Hepatocyte (in vitro differentiated cells): Measurements from ENCODE around the gene SNTG2. TPM values are rescaled to one million over a fixed set of nuclear protein-coding genes. Genes with fewer than 3 reads are reported as not detected.

Experiments used
- DNase-seq: peaks from one replicate; pipeline ENCODE4 v3.0.0-alpha.2; 2016; ENCODE audit warnings: low spot score
- H2AFZ ChIP-seq: fragments of 200-600 bp; sonication (generic); 2 replicates; pipeline ENCODE4 v1.6.0; 2016; ENCODE audit warnings: antibody characterized with exemption, mild to moderate bottlenecking
- H3K27ac ChIP-seq: fragments of 200-600 bp; sonication (generic); 2 replicates; pipeline ENCODE4 v1.5.1; 2016; ENCODE audit warnings: mild to moderate bottlenecking
- H3K27me3 ChIP-seq: fragments of 200-600 bp; sonication (generic); 2 replicates; pipeline ENCODE4 v1.6.1; 2016
- H3K36me3 ChIP-seq: fragments of 200-600 bp; sonication (generic); replicated peaks from 2 replicates; pipeline ENCODE4 v1.5.1; 2016; ENCODE audit warnings: low read depth; ENCODE audit not compliant: insufficient read depth
- H3K4me1 ChIP-seq: fragments of 200-600 bp; sonication (generic); 2 replicates; pipeline ENCODE4 v1.5.1; 2016; ENCODE audit warnings: mild to moderate bottlenecking, moderate library complexity; ENCODE audit not compliant: insufficient read depth
- H3K4me2 ChIP-seq: fragments of 200-600 bp; sonication (generic); 2 replicates; pipeline ENCODE4 v1.6.0; 2016
- H3K4me3 ChIP-seq: fragments of 200-600 bp; sonication (generic); 2 replicates; pipeline ENCODE4 v1.5.1; 2016; ENCODE audit warnings: mild to moderate bottlenecking
- H3K79me2 ChIP-seq: fragments of 200-600 bp; sonication (generic); 2 replicates; pipeline ENCODE4 v1.6.0; 2017; ENCODE audit warnings: mild to moderate bottlenecking
- H3K9me2 ChIP-seq: fragments of 200-600 bp; sonication (generic); replicated peaks from 2 replicates; pipeline ENCODE4 v1.6.0; 2017; ENCODE audit warnings: mild to moderate bottlenecking; ENCODE audit not compliant: insufficient read depth
- H3K9me3 ChIP-seq: fragments of 200-600 bp; sonication (generic); 2 replicates; pipeline ENCODE4 v1.5.1; 2016; ENCODE audit warnings: low read depth, mild to moderate bottlenecking
- H4K20me1 ChIP-seq: fragments of 200-600 bp; sonication (generic); 2 replicates; pipeline ENCODE4 v1.6.0; 2016; ENCODE audit warnings: mild to moderate bottlenecking; ENCODE audit not compliant: insufficient read depth, poor library complexity, severe bottlenecking
- EZH2 ChIP-seq: fragments of 200-600 bp; sonication (generic); IDR thresholded peaks from 2 replicates; pipeline ENCODE4 v1.6.1; 2016; ENCODE audit warnings: antibody characterized with exemption, mild to moderate bottlenecking, borderline replicate concordance
- EZH2phosphoT487 ChIP-seq: fragments of 200-600 bp; sonication (generic); IDR thresholded peaks from one replicate; pipeline ENCODE4 v1.6.1; 2018; ENCODE audit warnings: antibody characterized with exemption, mild to moderate bottlenecking, low read depth, moderate library complexity; ENCODE audit not compliant: unreplicated experiment, severe bottlenecking
- WGBS: methylation state at CpG from one replicate; pipeline ENCODE4 v1.1.6; 2016; ENCODE audit warnings: low lambda C conversion rate; ENCODE audit errors: missing lambda C conversion rate; 5-methylcytosine and 5-hydroxymethylcytosine counted together
- polyA plus RNA-seq: library from polyadenylated mRNA; unstranded; fragments of >200 nt; fragmentation: Nextera tagmentation; extraction: Ambion mirVana; gene quantifications from 2 replicates; pipeline ENCODE4 v1.2.1, GENCODE V29; 2016
- total RNA-seq: library from RNA; depleted of rRNA; stranded (reverse); fragments of >200 nt; gene quantifications from 2 replicates; pipeline ENCODE4 v1.2.3, GENCODE V29; 2014
- TF ChIP-seq, protein P1 (sequence below): fragments of 200-600 bp; sonication (generic); IDR thresholded peaks from 2 replicates; pipeline ENCODE4 v1.5.1; 2016; ENCODE audit warnings: antibody characterized with exemption, mild to moderate bottlenecking; ENCODE audit not compliant: poor library complexity

SNTG2 gene
- total and polyA plus RNA-seq, 2 experiments from 2014 or later: not detected

DNA sequence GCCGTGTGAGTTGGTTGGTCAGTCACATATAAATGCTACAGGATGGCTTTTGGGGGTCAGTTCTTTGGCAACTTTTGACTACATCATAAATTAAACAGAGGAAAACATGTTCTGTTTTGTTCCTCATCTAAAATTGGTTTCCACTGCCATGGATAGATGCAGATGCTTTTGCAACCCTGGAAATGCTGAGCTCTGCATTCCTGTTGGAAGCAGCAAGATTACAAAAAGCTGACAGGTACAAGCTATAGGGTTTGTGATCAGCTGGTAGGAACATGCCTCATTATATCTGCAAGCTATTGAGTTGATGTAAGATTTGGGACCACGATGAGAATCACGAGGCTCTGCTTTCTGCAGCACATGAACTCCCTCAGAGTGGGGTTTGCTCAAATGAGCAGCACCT is 255.2 kb downstream of the SNTG2 start:
- H3K79me2 ChIP-seq: no peaks in the 10 kb centered on the region
- no peak for DNase-seq
- no peaks in the 10 kb centered on the region for H4K20me1 ChIP-seq
- H3K4me2 ChIP-seq: no peak overlapping the region
- no peak overlapping the region for H3K4me3 ChIP-seq
- no peak overlapping the region for H2AFZ ChIP-seq
- H3K27ac ChIP-seq: no peak overlapping the region
- H3K27me3 ChIP-seq: no peaks in the 10 kb centered on the region
- H3K36me3 ChIP-seq: no peaks in the 10 kb centered on the region
- H3K9me3 ChIP-seq: no peaks in the 10 kb centered on the region
- H3K9me2 ChIP-seq: no peaks in the 10 kb centered on the region
- TF ChIP-seq, protein P1, sequence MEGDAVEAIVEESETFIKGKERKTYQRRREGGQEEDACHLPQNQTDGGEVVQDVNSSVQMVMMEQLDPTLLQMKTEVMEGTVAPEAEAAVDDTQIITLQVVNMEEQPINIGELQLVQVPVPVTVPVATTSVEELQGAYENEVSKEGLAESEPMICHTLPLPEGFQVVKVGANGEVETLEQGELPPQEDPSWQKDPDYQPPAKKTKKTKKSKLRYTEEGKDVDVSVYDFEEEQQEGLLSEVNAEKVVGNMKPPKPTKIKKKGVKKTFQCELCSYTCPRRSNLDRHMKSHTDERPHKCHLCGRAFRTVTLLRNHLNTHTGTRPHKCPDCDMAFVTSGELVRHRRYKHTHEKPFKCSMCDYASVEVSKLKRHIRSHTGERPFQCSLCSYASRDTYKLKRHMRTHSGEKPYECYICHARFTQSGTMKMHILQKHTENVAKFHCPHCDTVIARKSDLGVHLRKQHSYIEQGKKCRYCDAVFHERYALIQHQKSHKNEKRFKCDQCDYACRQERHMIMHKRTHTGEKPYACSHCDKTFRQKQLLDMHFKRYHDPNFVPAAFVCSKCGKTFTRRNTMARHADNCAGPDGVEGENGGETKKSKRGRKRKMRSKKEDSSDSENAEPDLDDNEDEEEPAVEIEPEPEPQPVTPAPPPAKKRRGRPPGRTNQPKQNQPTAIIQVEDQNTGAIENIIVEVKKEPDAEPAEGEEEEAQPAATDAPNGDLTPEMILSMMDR: no peak
- TF ChIP-seq EZH2phosphoT487: no peak
- TF ChIP-seq EZH2: no peak
- 86% methylated on average over 3 of the region's 3 CpGs for WGBS
- H3K4me1 ChIP-seq: no peaks in the 10 kb centered on the region

DNA sequence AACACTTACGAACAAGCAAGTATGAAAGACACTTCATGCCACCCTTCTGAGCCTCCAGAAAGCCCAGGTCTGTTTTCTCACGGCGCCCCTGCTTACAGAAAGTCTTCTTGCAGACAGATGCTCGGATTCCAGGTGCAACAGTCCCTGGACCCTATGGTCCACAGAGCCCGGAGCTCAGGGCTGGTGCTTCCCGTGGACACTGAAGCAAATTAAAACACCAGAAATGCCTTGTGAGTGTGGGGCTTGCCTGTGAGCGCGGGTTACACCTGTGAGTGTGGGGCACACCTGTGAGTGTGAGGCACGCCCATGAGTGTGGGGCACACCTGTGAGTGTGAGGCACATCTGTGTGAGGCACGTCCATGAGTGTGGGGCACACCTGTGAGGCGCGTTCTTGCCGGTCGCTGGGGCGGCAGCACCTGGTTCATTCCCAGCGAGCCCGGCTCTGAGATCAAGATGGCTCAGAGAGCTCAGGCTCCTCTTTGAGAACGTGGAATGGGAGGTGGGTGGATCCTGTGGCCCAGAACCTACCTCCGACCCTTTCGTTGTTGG is 257.4 kb downstream of the SNTG2 start:
- WGBS: 91% methylated on average over 20 of the region's 20 CpGs
- no peaks in the 10 kb centered on the region for H3K9me2 ChIP-seq
- TF ChIP-seq EZH2phosphoT487: no peak
- TF ChIP-seq, protein P1: no peak
- TF ChIP-seq EZH2: no peak

DNA sequence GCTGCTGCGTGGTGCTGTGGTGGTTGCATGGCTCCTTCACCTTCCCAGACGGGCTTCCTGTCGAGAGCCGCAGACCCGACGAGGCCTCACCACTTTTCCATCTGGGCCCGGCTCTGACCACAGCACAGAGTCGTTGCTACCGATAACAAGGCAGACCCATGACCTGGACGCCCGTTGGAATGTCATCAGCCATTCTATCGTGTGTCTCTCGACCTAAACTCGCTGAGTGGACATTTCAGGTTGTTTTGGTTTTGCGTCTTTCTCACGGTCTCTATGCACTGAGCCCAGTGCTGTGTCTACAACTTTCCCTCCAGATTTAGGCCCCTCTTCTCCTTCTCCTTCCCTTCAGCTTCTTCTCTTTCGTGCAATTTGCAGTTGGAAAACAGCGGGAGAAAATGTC is 257.9 kb downstream of the SNTG2 start:
- no peak for DNase-seq
- H3K4me1 ChIP-seq: no peaks in the 10 kb centered on the region
- TF ChIP-seq EZH2 (no peak), EZH2phosphoT487 (no peak)
- TF ChIP-seq, protein P1: no peak
- H3K4me2 ChIP-seq: no peak overlapping the region
- H3K4me3 ChIP-seq: no peak overlapping the region
- WGBS: 92% methylated on average over 18 of the region's 18 CpGs
- no peak overlapping the region for H3K27ac ChIP-seq
- no peaks in the 10 kb centered on the region for H3K9me2 ChIP-seq
- H3K9me3 ChIP-seq: no peaks in the 10 kb centered on the region
- H3K79me2 ChIP-seq: no peaks in the 10 kb centered on the region
- H2AFZ ChIP-seq: no peak overlapping the region
- no peaks in the 10 kb centered on the region for H3K36me3 ChIP-seq
- H3K27me3 ChIP-seq: no peaks in the 10 kb centered on the region
- no peaks in the 10 kb centered on the region for H4K20me1 ChIP-seq

More for the DNA sequence above, 257.4 kb downstream of the SNTG2 start:
- Histone ChIP-seq H3K36me3 (no peaks in the 10 kb centered on the region), H3K4me3 (no peak overlapping the region), H3K4me1 (no peaks in the 10 kb centered on the region), H4K20me1 (no peaks in the 10 kb centered on the region), H3K4me2 (no peak overlapping the region), H3K27ac (no peak overlapping the region), H3K79me2 (no peaks in the 10 kb centered on the region), H3K9me3 (no peaks in the 10 kb centered on the region), H3K27me3 (no peaks in the 10 kb centered on the region), H2AFZ (no peak overlapping the region)
- DNase-seq: no peak

DNA sequence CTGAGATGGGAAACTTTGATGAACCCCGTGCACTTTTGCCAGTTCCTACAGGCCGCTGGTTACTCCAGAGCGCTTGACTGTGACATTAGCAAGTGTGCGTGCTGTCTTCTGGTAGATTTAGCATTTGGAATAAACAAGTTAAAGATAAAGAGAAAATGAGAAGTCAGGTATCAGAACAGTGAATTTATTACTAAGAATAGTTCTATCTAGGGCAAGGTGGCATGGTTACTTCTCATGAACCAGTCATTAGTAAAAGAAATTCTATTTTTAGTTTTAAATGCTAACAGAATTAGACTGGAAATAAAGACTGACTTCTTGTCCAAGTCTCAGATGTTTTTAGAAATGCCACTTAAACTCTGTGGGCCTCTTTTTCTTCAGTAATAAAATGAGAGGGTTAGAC is 258.6 kb downstream of the SNTG2 start:
- no peak overlapping the region for H3K27ac ChIP-seq
- H3K27me3 ChIP-seq: no peaks in the 10 kb centered on the region
- 94% methylated on average over 4 of the region's 4 CpGs for WGBS
- no peaks in the 10 kb centered on the region for H3K9me3 ChIP-seq
- H3K4me3 ChIP-seq: no peak overlapping the region
- no peak for DNase-seq
- H2AFZ ChIP-seq: no peak overlapping the region
- no peaks in the 10 kb centered on the region for H3K9me2 ChIP-seq
- no peaks in the 10 kb centered on the region for H3K36me3 ChIP-seq
- TF ChIP-seq EZH2 (no peak), EZH2phosphoT487 (no peak)
- TF ChIP-seq, protein P1: no peak
- no peaks in the 10 kb centered on the region for H3K79me2 ChIP-seq
- no peaks in the 10 kb centered on the region for H4K20me1 ChIP-seq
- no peaks in the 10 kb centered on the region for H3K4me1 ChIP-seq
- H3K4me2 ChIP-seq: no peak overlapping the region
